GM21526 (cell line): ENCODE data around the gene HTRA1.

Experiments used
- ATAC-seq: cut with Tn5 transposase; IDR thresholded peaks from one replicate; pipeline ENCODE4 v1.9.1; 2021; ENCODE audit warnings: moderate library complexity; ENCODE audit not compliant: unreplicated experiment, low FRiP score

The HTRA1 gene

DNA sequence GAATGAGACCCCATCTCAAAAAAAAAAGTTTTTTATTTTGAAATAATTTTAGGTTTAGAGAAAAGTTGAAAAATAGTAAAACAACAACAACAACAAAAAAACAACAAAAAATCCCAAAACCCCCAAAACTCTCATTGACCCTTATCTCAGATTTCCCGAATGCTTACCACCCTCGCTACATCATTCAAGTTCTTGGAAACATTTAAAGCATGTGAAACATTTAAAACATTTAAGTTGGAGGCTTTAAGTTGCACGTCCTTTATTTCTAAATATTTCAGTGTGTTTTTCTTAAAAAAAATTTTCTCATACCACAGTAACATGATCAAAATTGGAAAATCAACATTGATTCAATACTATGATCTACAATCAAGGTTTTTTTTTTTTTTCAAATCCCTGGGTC lies 7.3 kb upstream of the HTRA1 start:
- ATAC-seq, result no peak

DNA sequence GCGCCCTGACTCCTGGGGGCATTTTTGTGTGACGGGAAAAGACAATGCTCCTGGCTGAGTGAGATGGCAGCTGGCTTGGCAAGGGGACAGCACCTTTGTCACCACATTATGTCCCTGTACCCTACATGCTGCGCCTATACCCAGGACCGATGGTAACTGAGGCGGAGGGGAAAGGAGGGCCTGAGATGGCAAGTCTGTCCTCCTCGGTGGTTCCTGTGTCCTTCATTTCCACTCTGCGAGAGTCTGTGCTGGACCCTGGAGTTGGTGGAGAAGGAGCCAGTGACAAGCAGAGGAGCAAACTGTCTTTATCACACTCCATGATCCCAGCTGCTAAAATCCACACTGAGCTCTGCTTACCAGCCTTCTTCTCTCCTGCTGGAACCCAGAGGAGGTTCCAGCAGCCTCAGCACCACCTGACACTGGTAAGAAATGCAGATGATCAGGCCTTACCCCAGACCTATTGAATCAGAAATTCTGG lies 6.7 kb upstream of the HTRA1 start, which contains the start of gene ARMS2:
ARMS2 (plus strand) TSS at position 51 of the 478 bp plus-strand sequence; CDS start at position 126, 75 bp downstream.
- no peak for ATAC-seq

DNA sequence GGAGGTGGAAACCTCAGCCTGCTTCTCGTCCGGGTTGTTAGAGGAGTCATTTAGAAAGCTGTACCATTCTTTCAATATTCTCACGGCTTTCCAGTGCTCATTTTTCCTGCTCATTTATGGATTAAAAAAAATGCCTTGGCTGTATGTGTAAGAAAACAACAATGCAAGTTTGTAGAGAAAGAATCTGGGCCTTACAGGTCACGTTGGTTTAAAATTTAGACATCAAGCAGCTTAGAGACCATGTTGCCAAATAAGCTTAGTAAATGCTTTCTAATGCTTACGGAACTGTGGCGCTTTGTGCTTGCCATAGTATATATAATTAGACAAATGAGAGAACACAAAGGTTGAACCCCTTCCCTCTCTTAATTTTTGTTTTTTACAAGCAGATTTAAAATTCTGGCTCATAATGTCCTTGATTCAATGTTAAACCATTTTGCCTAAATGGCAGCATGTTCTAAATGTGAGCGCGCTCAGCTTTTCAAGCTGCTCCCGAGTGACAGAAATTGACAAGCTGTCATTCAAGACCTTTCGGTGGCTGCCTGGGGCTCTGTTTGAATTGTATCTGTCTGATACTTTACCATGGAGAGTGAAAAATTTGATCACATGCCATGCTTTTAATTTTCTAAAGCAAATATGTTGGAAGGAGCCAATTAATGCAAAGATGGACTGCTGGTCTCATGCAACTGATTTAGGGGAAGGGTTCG lies 5.8 kb upstream of the HTRA1 start:
- no peak for ATAC-seq

DNA sequence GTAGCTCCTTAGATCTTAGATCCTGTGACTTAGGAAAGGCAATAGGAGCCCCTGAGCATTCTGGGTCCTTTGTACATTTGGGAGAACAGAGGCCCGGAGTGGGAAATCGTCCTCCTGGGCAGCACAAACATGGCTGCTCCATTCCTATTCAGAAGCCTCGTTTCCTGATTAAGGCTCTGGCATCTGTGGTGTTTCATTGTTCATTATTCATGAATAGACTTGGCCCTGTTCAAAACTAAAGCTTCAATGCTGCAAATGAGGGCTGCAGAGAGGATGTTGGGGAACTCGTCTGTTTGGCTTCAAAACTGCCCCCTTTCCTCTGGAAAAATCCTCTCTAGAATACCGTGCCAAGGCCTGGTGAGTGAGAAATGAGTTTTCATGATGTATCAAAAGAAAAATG lies 3.4 kb upstream of the HTRA1 start:
- no peak for ATAC-seq

DNA sequence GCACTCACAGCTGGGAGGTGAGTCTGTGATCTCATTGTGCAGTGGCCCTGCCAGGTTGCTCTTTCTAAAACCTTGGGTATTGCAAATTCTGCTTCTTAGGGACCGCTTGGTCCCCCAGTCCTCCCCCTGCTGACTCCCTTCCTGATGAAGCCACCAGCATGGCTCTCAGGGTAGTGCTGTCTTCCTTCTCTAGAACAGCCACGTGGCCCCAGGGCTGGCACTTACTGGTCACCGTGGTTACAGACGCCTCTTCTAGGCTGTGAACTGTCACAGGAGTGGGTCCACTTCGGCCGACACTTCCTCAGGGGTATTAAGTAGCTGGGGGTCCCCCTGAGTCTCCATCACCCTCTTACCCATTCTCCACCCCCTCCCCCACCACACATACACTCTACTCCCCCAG lies 2.7 kb upstream of the HTRA1 start:
- ATAC-seq, result no peak

DNA sequence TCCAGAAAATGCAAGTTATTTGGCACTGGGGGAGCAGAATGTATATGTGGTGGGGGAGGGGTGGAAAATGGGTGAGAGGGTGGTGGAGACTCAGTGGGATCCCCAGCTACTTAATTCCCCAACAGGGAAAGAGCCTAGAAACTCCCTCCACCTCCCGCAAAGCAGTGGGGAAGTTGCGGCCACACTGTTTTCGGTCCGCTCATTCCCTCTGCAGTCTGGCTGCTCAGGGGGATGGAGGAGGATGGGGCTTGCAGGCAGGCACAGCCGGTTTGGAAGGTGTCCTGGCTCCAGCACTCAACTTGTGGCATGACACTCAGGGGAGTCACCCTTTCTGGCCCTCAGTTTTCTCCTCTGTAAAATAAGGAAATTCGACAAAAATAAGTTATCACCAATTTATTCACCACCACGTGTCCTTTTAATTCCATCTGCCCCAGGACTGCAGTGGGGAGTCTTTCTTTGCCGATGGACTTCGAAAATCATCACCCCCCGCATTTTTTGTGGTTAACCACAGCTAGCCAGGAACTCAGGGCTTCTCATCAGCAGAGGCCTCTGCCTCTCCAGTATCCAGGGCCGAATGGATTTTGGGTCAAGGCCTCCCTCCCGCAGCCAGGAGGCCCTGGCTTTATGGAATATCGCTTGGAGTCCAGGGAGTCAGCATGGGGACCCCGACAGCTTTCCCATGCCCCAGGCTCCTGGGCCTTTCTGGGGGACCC lies 1.6 kb upstream of the HTRA1 start:
- ATAC-seq, result no peak

DNA sequence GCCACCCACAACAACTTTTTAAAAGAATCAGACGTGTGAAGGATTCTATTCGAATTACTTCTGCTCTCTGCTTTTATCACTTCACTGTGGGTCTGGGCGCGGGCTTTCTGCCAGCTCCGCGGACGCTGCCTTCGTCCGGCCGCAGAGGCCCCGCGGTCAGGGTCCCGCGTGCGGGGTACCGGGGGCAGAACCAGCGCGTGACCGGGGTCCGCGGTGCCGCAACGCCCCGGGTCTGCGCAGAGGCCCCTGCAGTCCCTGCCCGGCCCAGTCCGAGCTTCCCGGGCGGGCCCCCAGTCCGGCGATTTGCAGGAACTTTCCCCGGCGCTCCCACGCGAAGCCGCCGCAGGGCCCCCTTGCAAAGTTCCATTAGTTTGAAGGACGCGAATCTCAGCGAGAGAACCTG lies 461 bp upstream of the HTRA1 start:
- ATAC-seq, result no peak

DNA sequence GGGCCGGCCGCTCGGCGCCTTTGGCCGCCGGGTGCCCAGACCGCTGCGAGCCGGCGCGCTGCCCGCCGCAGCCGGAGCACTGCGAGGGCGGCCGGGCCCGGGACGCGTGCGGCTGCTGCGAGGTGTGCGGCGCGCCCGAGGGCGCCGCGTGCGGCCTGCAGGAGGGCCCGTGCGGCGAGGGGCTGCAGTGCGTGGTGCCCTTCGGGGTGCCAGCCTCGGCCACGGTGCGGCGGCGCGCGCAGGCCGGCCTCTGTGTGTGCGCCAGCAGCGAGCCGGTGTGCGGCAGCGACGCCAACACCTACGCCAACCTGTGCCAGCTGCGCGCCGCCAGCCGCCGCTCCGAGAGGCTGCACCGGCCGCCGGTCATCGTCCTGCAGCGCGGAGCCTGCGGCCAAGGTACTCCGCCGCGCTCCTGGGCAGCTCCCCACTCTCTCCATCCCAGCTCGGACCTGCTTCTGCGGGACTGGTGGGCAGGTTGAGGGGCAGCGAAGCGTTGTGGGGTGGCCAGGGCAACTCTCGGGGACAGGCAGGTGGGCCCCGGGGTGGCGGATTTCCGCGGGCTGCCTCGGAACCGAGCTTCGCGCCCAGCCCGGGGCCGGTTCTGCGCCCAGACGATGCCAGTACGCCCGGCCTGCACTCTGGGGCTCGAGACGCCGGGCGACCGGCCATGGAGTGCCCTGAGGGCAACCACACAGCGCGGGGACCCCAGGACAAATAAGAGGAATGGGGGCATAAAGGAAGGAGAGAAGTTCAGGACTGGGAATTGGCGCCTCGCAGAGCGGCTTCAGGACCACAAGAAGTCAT lies 578 bp downstream of the HTRA1 start:
- no peak for ATAC-seq

DNA sequence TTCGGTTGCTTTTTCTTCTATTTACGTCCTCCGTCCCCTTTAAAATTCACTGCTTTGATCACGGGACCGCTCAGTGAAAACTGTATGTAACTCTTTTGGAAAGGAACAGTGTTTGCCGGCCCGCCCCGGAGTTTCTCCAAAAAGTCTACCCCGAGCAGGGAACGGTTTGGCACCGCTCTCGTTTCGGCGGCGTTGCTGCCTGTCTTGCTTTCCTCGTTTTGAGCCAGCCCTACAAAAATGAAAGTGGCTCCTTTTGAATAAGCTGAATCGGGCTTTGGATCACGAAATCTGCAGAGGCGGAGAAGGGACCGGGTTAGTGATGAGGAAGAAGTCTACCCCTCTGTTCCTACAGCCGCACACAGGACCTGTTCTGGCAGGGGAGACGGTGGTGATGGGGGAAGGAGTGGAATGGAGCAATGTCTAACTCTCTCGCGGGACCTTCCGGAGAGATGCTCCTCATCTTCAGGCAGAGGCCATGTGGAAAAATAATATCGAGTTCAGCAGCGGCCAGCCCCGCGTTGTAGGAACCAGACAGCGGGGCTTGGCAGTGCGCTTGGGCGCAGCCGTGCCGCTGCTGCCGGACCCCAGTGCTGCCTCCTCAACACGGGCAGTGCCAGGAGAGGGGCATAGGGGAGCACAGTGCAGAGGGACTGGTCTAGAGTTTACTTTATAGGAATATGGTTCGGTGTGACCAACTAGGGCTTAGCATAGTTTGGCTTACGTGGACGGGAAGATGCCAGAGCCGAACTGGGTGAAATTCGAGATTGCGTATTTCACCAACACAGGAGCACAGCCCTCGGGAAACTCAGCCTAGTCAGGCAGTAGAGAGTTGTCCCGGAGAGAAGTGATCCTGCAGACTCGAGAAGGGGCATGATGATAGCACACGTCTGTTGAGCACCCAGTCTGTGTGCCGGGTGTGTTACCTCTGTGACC lies 1.4 kb downstream of the HTRA1 start:
- ATAC-seq, result no peak

DNA sequence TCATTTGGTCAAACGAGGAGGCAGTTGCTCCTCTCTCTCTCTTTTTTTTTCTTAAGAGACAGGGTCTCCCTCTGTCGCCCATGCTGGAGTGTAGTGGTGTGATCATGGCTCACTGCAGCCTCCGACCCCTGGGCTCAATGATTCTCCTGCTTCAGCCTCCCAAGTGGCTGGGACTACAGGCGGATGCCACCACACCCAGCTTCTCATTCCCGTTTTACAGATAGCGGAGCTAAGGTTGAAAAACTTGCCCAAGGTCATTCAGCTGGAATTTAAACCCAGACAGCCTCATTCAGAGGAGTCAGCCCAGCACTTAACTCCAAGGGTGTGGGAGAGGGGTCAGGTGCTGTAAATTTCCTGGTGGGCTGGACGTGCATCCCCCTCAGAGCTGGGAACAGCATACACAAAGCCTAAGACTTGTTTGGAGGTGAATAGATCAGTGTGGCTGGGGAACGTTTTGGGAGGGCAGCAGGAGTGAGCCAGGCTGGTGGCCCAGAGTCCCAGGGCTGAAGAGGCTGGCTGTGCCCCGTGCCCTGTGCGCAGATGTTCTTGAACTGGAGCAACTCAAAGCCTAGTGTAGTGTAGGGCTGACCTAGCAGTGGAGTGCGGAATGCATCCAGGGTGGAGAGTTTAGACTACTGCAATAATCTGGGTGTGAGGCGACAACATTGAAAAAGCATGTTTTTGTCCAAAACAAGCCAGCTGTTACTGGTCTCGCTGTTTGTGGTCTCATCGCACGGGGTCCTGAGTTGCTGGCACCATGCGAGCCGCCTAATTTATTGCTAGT lies 2.3 kb downstream of the HTRA1 start:
- no peak for ATAC-seq

DNA sequence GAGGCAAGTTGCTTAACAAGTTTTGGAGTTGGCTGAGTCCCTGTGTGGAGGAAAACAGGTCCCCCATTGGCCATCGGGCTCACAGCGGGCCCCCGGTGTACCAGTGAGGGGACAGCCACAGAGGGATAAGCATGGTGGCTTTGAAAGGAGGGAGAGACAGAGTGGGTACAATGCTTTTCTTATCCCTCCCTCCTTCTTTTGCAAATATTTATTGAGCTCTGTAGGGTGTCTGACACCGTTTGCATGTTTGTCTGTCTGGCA lies 2.8 kb downstream of the HTRA1 start:
- no peak for ATAC-seq

DNA sequence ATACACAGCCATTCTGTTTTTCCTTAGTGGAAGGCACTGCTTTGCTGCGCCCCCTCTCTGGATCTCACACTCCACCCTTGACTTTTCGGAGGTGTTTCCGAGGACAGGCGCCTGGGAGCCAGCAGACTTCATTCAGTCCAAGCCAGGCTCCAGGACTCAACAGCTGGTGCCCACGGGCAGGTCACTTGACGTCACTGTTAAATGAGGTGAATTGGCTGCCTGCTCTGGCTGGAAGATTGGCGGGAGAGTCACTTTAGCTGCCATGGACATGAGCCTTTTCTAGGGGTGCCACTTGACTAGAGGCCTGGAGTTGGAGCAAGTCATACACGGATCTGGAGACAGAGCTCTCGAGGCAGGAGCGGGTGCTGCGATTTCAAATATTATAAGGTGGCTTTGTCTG lies 3.2 kb downstream of the HTRA1 start:
- no peak for ATAC-seq

DNA sequence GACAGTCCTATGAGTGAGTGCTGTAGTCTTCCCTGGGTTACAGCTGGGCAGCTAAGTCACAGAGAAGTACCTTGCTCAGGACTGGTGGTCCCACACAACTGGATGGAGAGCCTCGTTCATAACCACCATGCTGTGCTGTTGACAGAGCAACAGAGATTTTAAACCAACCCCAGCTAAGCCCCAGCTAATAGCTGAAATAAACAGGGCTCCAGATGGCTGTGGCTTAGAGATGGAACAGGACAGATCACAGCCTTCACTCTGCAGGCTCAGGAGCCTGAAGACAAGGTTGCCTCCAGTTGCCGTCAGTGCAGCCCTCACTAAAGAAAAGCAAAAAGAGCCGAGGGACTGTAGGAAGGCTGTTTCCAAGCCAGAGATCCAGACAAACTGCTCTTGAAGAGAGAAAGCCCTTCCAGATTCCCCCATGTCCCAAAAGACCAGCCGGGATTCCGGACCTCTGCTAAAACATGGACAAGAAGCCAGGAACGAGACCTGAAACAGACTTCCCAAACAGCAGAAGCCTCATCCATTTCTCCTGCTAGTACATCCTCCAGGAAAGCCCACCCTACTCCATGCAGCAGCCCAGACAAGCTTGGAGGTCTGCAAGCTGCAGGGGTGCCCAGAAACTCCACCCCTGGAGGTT lies 4.2 kb downstream of the HTRA1 start:
- no peak for ATAC-seq

DNA sequence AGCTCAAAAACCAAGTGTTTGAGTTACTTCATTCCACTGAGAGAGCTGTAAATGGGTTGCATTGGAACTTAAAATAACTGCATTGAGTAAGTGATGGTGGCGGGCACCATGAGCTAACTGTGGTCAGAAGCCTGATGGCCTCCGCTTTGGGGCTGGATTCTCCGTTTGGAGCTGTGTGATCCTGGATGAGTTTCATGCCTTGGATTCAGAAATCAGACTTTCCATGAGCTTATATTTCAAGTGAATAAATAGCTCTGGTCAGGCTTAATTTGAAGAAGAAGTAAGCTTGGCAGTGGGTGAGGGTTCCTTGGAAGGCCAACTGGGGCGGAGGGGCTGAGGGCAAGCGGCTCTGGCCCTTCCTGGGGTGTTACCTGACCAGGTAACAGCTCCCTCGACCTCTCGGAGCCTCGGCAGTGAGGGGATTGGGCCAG lies 5.6 kb downstream of the HTRA1 start:
- ATAC-seq, result no peak

DNA sequence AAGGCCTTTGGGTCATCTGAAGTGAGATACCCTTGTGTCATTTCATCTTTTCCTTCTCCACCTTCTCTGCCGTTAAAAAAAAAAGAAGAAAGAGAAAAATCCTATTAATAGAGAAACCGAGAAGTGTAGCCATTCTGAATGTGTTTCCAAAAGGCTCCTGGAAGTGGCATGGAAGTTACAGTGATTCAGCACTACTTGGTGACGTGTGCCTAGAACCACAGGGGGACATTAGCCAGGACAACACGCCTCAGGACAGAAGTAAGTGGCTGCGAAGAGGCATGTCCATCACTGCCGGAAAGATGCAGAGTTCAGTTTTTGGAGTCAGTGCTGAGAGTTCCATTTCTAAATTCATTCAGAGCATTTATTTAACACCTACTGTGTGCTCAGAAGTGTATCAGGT lies 6.3 kb downstream of the HTRA1 start:
- ATAC-seq, result no peak

DNA sequence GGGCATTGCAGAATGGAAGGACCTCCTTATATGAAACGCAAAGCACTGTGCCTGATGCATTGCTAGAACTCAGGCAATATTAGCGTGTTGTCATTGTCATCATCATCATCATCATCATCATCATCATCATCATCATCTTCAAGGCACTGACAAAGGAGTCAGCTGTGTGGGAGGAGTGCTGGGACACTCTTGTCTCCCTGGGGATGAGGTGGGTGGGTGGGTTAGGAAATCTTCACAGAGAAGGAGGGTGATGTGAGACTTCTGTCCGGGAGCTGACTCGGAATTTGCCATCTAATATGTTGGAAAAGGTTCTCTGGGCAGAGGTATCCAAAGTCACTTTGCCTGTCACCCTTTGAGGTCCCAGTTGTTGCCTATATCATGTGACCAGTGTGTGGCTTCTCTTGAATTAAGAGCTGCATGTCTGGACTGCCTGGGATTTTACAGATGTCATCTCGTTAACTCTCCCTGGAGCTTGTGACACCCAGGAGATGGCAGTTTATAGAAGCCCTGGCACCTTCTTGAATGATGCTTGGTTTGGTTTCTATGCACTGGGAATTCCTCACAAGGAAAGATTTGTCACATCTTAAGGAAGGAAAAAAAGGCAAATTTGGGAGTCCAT lies 7.1 kb downstream of the HTRA1 start:
- no peak for ATAC-seq

DNA sequence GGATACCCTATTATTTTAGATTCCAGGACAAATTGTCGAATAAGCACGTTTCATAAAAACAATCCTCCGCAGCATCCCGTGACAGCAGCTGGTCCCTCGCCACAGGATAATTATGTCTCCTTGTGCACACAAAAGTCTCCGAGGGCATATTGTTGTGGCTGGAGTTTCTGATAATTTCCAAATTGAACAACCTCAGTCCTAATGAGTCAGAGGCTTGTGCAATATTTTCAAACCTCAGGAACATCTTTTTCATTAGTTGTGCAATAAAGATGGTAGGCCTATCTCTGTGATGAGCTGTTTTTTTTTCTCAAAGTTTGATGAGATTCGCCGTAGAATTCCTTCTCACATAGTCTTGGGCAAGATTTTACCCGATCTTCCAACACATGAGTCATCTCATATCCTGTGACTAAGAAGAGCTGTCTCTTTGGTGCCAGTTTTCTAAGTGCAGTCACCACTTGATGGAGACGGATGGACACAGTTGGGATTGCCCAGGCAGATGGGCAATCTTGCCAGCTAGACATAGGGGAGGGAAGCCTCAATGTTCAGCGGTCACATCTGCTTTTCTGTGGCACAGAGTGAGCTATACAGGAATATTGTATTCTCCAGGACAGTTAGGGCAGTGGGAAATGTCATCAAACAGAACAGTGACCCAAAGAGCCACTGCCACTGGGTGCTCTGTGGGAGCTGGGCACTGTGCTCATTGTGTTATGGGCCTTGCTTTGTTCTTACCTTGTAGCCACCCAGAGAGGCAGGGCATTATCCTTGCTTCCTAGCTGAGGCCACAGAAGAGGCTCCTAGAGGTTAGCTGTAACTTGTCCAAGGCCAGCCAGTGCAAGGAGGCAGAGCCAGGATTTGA lies 7.8 kb downstream of the HTRA1 start:
- no peak for ATAC-seq

DNA sequence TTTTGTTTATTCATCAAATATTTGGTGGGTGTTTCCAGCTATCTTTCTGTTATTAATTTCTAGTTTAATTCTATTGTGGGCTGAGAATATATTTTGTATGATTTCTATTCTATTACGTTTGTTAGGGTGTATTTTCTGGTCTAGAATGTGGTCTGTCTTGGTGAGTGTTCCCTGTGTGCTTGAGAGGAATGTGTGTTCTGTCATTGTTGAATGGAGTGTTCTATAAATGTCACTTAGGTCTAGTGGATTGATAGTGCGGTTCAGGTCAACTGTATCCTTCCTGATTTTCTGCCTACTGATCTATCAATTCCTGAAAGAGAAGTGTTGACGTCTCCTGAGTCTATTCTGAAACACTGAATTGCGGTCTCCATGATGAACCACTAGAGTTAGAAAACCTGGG lies 8.5 kb downstream of the HTRA1 start:
- no peak for ATAC-seq
